WTC11 (cell line): ENCODE data around the gene PLXNC1. TPM values are rescaled to one million over a fixed set of nuclear protein-coding genes. Genes with fewer than 3 reads are reported as not detected.

ENCODE experiments used
- ATAC-seq: fragments of 200-7000 bp; cut with Tn5 transposase; 2 replicates; pipeline ENCODE4 v1.10.0; 2021; ENCODE audit warnings: mild to moderate bottlenecking, moderate library complexity
- CTCF ChIA-PET: fragments of 300-600 bp; sonication (Branson Sonifier 250); formaldehyde crosslinking; loops from one replicate; lab custom pipeline; 2021; ENCODE audit warnings: antibody characterized with exemption; lab: Charles Lee
- POLR2A ChIA-PET: fragments of 350-600 bp; sonication (Branson Sonifier 250); formaldehyde crosslinking; loops from one replicate; lab custom pipeline; 2021; ENCODE audit warnings: antibody characterized with exemption; lab: Charles Lee
- DNase-seq: peaks from one replicate; pipeline ENCODE4 v3.0.0; 2021; ENCODE audit warnings: low spot score
- H3K27ac Mint-ChIP-seq: 2 replicates; pipeline ENCODE4 v1.8.0; 2021; ENCODE audit warnings: mixed read lengths
- H3K27me3 Mint-ChIP-seq: 2 replicates; pipeline ENCODE4 v1.8.0; 2021; ENCODE audit warnings: low read depth, mild to moderate bottlenecking, moderate library complexity, mixed read lengths
- H3K36me3 Mint-ChIP-seq: 2 replicates; pipeline ENCODE4 v1.8.0; 2021; ENCODE audit warnings: mixed read lengths
- H3K4me1 Mint-ChIP-seq: 2 replicates; pipeline ENCODE4 v1.8.0; 2022; ENCODE audit warnings: mixed read lengths
- H3K4me3 Mint-ChIP-seq: 2 replicates; pipeline ENCODE4 v1.8.0; 2021; ENCODE audit warnings: mild to moderate bottlenecking, moderate library complexity, mixed read lengths
- H3K9me3 Mint-ChIP-seq: 2 replicates; pipeline ENCODE4 v1.8.0; 2021; ENCODE audit warnings: mixed read lengths
- ELF4 ChIP-seq: sonication (generic); formaldehyde crosslinking; IDR thresholded peaks from 2 replicates; pipeline ENCODE4 v1.8.1; 2022; ENCODE audit warnings: low read depth, mild to moderate bottlenecking, moderate library complexity, missing genetic modification reagents
- ESRRA ChIP-seq: sonication (generic); formaldehyde crosslinking; IDR thresholded peaks from 2 replicates; pipeline ENCODE4 v1.8.1; 2022; ENCODE audit warnings: mild to moderate bottlenecking, missing genetic modification reagents, borderline replicate concordance
- ETV6 ChIP-seq: sonication (generic); formaldehyde crosslinking; IDR thresholded peaks from 2 replicates; pipeline ENCODE4 v1.8.1; 2022; ENCODE audit warnings: mild to moderate bottlenecking, missing genetic modification reagents
- FOXP1 ChIP-seq: sonication (generic); formaldehyde crosslinking; IDR thresholded peaks from 2 replicates; pipeline ENCODE4 v1.8.0; 2022; ENCODE audit warnings: missing genetic modification reagents, mild to moderate bottlenecking, moderate library complexity, borderline replicate concordance
- GABPB1 ChIP-seq: sonication (generic); formaldehyde crosslinking; IDR thresholded peaks from 2 replicates; pipeline ENCODE4 v1.8.1; 2023; ENCODE audit warnings: mild to moderate bottlenecking, missing genetic modification reagents
- GTF2I ChIP-seq: fragments of 250-450 bp; sonication (Bioruptor Pico); conservative IDR thresholded peaks from 2 replicates; pipeline ENCODE4 v1.4.0; 2021; ENCODE audit warnings: mild to moderate bottlenecking
- TEAD4 ChIP-seq: sonication (generic); formaldehyde crosslinking; IDR thresholded peaks from 2 replicates; pipeline ENCODE4 v1.8.0; 2022; ENCODE audit warnings: mild to moderate bottlenecking, missing genetic modification reagents
- TP53 ChIP-seq: sonication (generic); formaldehyde crosslinking; IDR thresholded peaks from 2 replicates; pipeline ENCODE4 v1.8.1; 2023; ENCODE audit warnings: mild to moderate bottlenecking, missing genetic modification reagents
- ZBTB21 ChIP-seq: sonication (generic); formaldehyde crosslinking; IDR thresholded peaks from 2 replicates; pipeline ENCODE4 v1.8.1; 2023; ENCODE audit warnings: mild to moderate bottlenecking, missing genetic modification reagents, borderline replicate concordance
- ZNF396 ChIP-seq: fragments of 250-450 bp; sonication (Bioruptor Pico); IDR thresholded peaks from 2 replicates; pipeline ENCODE4 v1.8.0; 2021; ENCODE audit warnings: mild to moderate bottlenecking, moderate library complexity, borderline replicate concordance
- ZNF671 ChIP-seq: fragments of 250-450 bp; sonication (Bioruptor Pico); IDR thresholded peaks from 2 replicates; pipeline ENCODE4 v1.8.0; 2021; ENCODE audit warnings: mild to moderate bottlenecking
- total RNA-seq: library from RNA; stranded (reverse); gene quantifications from 3 replicates; pipeline ENCODE4 v1.2.3, GENCODE V29; 2021
- TF ChIP-seq, protein P1 (sequence below): sonication (generic); formaldehyde crosslinking; conservative IDR thresholded peaks from 2 replicates; pipeline ENCODE4 v1.8.1; 2022; ENCODE audit warnings: mild to moderate bottlenecking, missing genetic modification reagents
- TF ChIP-seq, protein P2 (sequence below): sonication (generic); formaldehyde crosslinking; IDR thresholded peaks from 2 replicates; pipeline ENCODE4 v1.8.1; 2022; ENCODE audit warnings: mild to moderate bottlenecking, moderate library complexity, missing genetic modification reagents
- TF ChIP-seq, protein P3 (sequence below): fragments of 250-450 bp; sonication (Bioruptor Pico); IDR thresholded peaks from 2 replicates; pipeline ENCODE4 v2.1.2; 2022; ENCODE audit warnings: mild to moderate bottlenecking, moderate library complexity
- TF ChIP-seq, protein P4 (sequence below): sonication (generic); formaldehyde crosslinking; IDR thresholded peaks from 2 replicates; pipeline ENCODE4 v1.8.0; 2022; ENCODE audit warnings: missing genetic modification reagents
- TF ChIP-seq, protein P5 (sequence below): sonication (generic); formaldehyde crosslinking; IDR thresholded peaks from 2 replicates; pipeline ENCODE4 v1.8.0; 2022; ENCODE audit warnings: mild to moderate bottlenecking, missing genetic modification reagents
- TF ChIP-seq, protein P6 (sequence below): sonication (generic); formaldehyde crosslinking; IDR thresholded peaks from 2 replicates; pipeline ENCODE4 v1.8.1; 2023; ENCODE audit warnings: mild to moderate bottlenecking, missing genetic modification reagents
- TF ChIP-seq, protein P7 (sequence below): fragments of 250-450 bp; sonication (Bioruptor Pico); IDR thresholded peaks from 2 replicates; pipeline ENCODE4 v1.9.0; 2021; ENCODE audit warnings: mild to moderate bottlenecking, borderline replicate concordance
- TF ChIP-seq, protein P8 (sequence below): fragments of 250-450 bp; sonication (Bioruptor Pico); IDR thresholded peaks from 2 replicates; pipeline ENCODE4 v1.9.0; 2021; ENCODE audit warnings: mild to moderate bottlenecking
- TF ChIP-seq, protein P9 (sequence below): sonication (generic); formaldehyde crosslinking; IDR thresholded peaks from 2 replicates; pipeline ENCODE4 v1.8.1; 2022; ENCODE audit warnings: low read depth, missing genetic modification reagents, borderline replicate concordance

The PLXNC1 gene
- total RNA-seq, 1 experiment from 2014 or later = 3.1 TPM

DNA sequence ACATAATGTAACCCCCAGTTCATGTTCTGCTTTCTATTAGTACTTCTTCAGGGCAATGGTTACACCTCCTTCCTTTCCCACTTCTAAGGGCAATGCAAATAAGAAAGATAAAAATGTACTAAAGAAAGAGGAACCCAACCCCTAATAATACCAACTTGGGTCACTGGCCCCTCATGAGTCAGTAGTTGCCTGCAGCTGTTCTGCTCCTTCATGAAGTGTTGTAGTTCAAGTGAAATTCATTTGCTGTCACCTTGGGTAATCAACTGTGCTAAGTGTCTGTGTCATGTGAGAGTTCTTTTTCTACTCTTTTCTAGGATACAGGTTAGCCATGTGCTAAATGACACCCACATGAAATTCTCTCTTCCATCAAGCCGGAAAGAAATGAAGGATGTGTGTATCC, 91.8 kb downstream of the PLXNC1 start (continued):
- TF ChIP-seq FOXP1 (CRISPR knock-in tag) = no peak
- TF ChIP-seq, protein P1, sequence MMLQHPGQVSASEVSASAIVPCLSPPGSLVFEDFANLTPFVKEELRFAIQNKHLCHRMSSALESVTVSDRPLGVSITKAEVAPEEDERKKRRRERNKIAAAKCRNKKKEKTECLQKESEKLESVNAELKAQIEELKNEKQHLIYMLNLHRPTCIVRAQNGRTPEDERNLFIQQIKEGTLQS (CRISPR knock-in tag) = no peak
- TF ChIP-seq, protein P2, sequence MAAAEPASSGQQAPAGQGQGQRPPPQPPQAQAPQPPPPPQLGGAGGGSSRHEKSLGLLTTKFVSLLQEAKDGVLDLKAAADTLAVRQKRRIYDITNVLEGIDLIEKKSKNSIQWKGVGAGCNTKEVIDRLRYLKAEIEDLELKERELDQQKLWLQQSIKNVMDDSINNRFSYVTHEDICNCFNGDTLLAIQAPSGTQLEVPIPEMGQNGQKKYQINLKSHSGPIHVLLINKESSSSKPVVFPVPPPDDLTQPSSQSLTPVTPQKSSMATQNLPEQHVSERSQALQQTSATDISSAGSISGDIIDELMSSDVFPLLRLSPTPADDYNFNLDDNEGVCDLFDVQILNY (CRISPR knock-in tag) = no peak
- TF ChIP-seq, protein P3, sequence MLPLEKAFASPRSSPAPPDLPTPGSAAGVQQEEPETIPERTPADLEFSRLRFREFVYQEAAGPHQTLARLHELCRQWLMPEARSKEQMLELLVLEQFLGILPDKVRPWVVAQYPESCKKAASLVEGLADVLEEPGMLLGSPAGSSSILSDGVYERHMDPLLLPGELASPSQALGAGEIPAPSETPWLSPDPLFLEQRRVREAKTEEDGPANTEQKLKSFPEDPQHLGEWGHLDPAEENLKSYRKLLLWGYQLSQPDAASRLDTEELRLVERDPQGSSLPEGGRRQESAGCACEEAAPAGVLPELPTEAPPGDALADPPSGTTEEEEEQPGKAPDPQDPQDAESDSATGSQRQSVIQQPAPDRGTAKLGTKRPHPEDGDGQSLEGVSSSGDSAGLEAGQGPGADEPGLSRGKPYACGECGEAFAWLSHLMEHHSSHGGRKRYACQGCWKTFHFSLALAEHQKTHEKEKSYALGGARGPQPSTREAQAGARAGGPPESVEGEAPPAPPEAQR (CRISPR knock-in tag) = no peak
- no peak for TF ChIP-seq ZBTB21 (CRISPR knock-in tag)
- no peak for TF ChIP-seq GTF2I (CRISPR knock-in tag)
- TF ChIP-seq, protein P4, sequence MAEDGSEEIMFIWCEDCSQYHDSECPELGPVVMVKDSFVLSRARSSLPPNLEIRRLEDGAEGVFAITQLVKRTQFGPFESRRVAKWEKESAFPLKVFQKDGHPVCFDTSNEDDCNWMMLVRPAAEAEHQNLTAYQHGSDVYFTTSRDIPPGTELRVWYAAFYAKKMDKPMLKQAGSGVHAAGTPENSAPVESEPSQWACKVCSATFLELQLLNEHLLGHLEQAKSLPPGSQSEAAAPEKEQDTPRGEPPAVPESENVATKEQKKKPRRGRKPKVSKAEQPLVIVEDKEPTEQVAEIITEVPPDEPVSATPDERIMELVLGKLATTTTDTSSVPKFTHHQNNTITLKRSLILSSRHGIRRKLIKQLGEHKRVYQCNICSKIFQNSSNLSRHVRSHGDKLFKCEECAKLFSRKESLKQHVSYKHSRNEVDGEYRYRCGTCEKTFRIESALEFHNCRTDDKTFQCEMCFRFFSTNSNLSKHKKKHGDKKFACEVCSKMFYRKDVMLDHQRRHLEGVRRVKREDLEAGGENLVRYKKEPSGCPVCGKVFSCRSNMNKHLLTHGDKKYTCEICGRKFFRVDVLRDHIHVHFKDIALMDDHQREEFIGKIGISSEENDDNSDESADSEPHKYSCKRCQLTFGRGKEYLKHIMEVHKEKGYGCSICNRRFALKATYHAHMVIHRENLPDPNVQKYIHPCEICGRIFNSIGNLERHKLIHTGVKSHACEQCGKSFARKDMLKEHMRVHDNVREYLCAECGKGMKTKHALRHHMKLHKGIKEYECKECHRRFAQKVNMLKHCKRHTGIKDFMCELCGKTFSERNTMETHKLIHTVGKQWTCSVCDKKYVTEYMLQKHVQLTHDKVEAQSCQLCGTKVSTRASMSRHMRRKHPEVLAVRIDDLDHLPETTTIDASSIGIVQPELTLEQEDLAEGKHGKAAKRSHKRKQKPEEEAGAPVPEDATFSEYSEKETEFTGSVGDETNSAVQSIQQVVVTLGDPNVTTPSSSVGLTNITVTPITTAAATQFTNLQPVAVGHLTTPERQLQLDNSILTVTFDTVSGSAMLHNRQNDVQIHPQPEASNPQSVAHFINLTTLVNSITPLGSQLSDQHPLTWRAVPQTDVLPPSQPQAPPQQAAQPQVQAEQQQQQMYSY (CRISPR knock-in tag) = no peak
- no peak for TF ChIP-seq TP53 (CRISPR knock-in tag)
- TF ChIP-seq, protein P5, sequence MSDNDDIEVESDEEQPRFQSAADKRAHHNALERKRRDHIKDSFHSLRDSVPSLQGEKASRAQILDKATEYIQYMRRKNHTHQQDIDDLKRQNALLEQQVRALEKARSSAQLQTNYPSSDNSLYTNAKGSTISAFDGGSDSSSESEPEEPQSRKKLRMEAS (CRISPR knock-in tag) = no peak
- TF ChIP-seq ELF4 (CRISPR knock-in tag) = no peak
- TF ChIP-seq ZNF671 (CRISPR knock-in tag) = no peak
- TF ChIP-seq GABPB1 (CRISPR knock-in tag) = no peak
- TF ChIP-seq ETV6 (CRISPR knock-in tag) = no peak
- no peak for TF ChIP-seq ZNF396 (CRISPR knock-in tag)

DNA sequence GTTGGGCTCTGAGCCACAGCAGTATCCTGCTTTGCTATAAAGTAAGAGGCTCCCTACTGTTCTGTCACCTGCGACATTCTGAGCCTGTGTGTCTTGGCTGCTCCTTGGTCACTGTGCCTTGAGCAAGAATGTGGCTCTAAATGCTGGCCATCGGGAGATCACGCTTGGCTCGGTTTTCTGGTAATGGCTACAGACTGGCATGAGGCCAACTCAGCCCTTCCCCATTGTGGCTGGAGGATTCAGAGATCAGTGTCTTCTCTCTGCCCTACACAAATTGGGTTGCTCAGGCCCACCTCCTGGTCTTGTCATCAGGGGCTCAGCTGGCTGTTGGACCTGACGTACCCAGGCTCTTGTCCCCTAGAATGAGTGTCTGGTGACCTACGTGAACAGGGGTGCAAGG, 94.5 kb downstream of the PLXNC1 start:
- POLR2A ChIA-PET = no interaction called here
- no peak for TF ChIP-seq ESRRA (CRISPR knock-in tag)
- no peak for TF ChIP-seq GTF2I (CRISPR knock-in tag)
- TF ChIP-seq ETV6 (CRISPR knock-in tag) = no peak
- TF ChIP-seq, protein P6, sequence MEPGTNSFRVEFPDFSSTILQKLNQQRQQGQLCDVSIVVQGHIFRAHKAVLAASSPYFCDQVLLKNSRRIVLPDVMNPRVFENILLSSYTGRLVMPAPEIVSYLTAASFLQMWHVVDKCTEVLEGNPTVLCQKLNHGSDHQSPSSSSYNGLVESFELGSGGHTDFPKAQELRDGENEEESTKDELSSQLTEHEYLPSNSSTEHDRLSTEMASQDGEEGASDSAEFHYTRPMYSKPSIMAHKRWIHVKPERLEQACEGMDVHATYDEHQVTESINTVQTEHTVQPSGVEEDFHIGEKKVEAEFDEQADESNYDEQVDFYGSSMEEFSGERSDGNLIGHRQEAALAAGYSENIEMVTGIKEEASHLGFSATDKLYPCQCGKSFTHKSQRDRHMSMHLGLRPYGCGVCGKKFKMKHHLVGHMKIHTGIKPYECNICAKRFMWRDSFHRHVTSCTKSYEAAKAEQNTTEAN (CRISPR knock-in tag) = no peak
- TF ChIP-seq, protein P7, sequence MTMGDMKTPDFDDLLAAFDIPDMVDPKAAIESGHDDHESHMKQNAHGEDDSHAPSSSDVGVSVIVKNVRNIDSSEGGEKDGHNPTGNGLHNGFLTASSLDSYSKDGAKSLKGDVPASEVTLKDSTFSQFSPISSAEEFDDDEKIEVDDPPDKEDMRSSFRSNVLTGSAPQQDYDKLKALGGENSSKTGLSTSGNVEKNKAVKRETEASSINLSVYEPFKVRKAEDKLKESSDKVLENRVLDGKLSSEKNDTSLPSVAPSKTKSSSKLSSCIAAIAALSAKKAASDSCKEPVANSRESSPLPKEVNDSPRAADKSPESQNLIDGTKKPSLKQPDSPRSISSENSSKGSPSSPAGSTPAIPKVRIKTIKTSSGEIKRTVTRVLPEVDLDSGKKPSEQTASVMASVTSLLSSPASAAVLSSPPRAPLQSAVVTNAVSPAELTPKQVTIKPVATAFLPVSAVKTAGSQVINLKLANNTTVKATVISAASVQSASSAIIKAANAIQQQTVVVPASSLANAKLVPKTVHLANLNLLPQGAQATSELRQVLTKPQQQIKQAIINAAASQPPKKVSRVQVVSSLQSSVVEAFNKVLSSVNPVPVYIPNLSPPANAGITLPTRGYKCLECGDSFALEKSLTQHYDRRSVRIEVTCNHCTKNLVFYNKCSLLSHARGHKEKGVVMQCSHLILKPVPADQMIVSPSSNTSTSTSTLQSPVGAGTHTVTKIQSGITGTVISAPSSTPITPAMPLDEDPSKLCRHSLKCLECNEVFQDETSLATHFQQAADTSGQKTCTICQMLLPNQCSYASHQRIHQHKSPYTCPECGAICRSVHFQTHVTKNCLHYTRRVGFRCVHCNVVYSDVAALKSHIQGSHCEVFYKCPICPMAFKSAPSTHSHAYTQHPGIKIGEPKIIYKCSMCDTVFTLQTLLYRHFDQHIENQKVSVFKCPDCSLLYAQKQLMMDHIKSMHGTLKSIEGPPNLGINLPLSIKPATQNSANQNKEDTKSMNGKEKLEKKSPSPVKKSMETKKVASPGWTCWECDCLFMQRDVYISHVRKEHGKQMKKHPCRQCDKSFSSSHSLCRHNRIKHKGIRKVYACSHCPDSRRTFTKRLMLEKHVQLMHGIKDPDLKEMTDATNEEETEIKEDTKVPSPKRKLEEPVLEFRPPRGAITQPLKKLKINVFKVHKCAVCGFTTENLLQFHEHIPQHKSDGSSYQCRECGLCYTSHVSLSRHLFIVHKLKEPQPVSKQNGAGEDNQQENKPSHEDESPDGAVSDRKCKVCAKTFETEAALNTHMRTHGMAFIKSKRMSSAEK (CRISPR knock-in tag) = no peak
- TF ChIP-seq, protein P3 (CRISPR knock-in tag) = no peak
- TF ChIP-seq, protein P8, sequence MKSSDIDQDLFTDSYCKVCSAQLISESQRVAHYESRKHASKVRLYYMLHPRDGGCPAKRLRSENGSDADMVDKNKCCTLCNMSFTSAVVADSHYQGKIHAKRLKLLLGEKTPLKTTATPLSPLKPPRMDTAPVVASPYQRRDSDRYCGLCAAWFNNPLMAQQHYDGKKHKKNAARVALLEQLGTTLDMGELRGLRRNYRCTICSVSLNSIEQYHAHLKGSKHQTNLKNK (CRISPR knock-in tag) = no peak
- no peak for TF ChIP-seq ZBTB21 (CRISPR knock-in tag)
- TF ChIP-seq, protein P9, sequence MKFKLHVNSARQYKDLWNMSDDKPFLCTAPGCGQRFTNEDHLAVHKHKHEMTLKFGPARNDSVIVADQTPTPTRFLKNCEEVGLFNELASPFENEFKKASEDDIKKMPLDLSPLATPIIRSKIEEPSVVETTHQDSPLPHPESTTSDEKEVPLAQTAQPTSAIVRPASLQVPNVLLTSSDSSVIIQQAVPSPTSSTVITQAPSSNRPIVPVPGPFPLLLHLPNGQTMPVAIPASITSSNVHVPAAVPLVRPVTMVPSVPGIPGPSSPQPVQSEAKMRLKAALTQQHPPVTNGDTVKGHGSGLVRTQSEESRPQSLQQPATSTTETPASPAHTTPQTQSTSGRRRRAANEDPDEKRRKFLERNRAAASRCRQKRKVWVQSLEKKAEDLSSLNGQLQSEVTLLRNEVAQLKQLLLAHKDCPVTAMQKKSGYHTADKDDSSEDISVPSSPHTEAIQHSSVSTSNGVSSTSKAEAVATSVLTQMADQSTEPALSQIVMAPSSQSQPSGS (CRISPR knock-in tag) = no peak
- TF ChIP-seq ZNF396 (CRISPR knock-in tag) = no peak
- TF ChIP-seq TEAD4 (CRISPR knock-in tag) = no peak

More for the DNA sequence above, 94.5 kb downstream of the PLXNC1 start:
- Mint-ChIP-seq H3K4me1 (peaks cover 16% of the 10 kb centered on the region), H3K36me3 (no peaks in the 10 kb centered on the region), H3K27ac (no peak overlapping the region), H3K4me3 (no peak overlapping the region), H3K27me3 (no peaks in the 10 kb centered on the region), H3K9me3 (no peaks in the 10 kb centered on the region)
- ATAC-seq (no peak), DNase-seq (no peak)
- CTCF ChIA-PET = no interaction called here
